K562 (cell line): ENCODE data around the gene SLC17A8. TPM values are rescaled to one million over a fixed set of nuclear protein-coding genes. Genes with fewer than 3 reads are reported as not detected.

ENCODE experiments used
- ATAC-seq: fragments of 200-7000 bp; cut with Tn5 transposase; 3 replicates; pipeline ENCODE4 v1.9.1; 2020; ENCODE audit warnings: moderate library complexity
- BruUV-seq: library from RNA; stranded (reverse); fragments of 400-500 nt; replicated peaks from 2 replicates; lab custom pipeline; 2021; lab: Mats Ljungman, UMichigan
- CTCF ChIA-PET: fragments of 300-600 bp; formaldehyde crosslinking; extraction: SDS; loops from one replicate; lab custom pipeline; 2021; ENCODE audit warnings: low intra/inter-chr PET ratio; lab: Yijun Ruan, JAX
- POLR2A ChIA-PET: fragments of 300-600, 350-650 bp; sonication (Branson Sonifier 250); formaldehyde crosslinking; extraction: SDS; loops from one replicate; lab custom pipeline; 2021; ENCODE audit warnings: antibody characterized with exemption, inconsistent platforms; lab: Yijun Ruan, JAX
- DNase-seq, 4 experiments: peaks; one replicate each; pipeline versions ENCODE4 v3.0.0 to v3.0.0-alpha.2; 2011 to 2018; ENCODE audit warnings: low spot score in 3 of 4, mixed read lengths in 3 of 4; ENCODE audit errors: extremely low read depth in 1 of 4
- FAIRE-seq: peaks from 2 replicates; lab custom pipeline; 2011; peaks lifted over from hg19 to GRCh38; lab: Jason Lieb, UNC
- H2AFZ ChIP-seq: 2 replicates; pipeline ENCODE4 v1.6.0; 2011; ENCODE audit warnings: low read depth, low read length, control low read depth, inconsistent platforms
- H3K27ac ChIP-seq: fragments of 200-600 bp; 3 replicates; pipeline ENCODE4 v1.8.0; 2011; ENCODE audit warnings: low read depth, mild to moderate bottlenecking, control low read depth, inconsistent platforms, low read length, moderate library complexity, mixed read lengths; ENCODE audit errors: extremely low read depth
- H3K27me3 ChIP-seq, 2 experiments: fragments of 300-600 bp in 1 of 2; 2 replicates in 1 of 2; 3 replicates in 1 of 2; pipeline versions ENCODE4 v1.6.0 to v1.8.0; 2011; ENCODE audit warnings: inconsistent platforms in 2 of 2, low read length in 2 of 2, mild to moderate bottlenecking in 1 of 2, mixed read lengths in 1 of 2, moderate library complexity in 1 of 2; ENCODE audit not compliant: control insufficient read depth in 2 of 2, insufficient read depth in 2 of 2
- H3K36me3 ChIP-seq: fragments of 300-600 bp; 3 replicates; pipeline ENCODE4 v1.8.0; 2011; ENCODE audit warnings: mild to moderate bottlenecking, low read length, inconsistent platforms; ENCODE audit not compliant: control insufficient read depth, insufficient read depth
- H3K4me1 ChIP-seq, 2 experiments: fragments of 200-600 bp in 1 of 2; replicated peaks in 1 of 2; 2 replicates in 1 of 2; 3 replicates in 1 of 2; pipeline versions ENCODE4 v1.5.1 to v1.8.0; 2011; ENCODE audit warnings: inconsistent platforms in 2 of 2, low read length in 2 of 2, mild to moderate bottlenecking in 1 of 2, mixed read lengths in 1 of 2, moderate library complexity in 1 of 2; ENCODE audit not compliant: control insufficient read depth in 2 of 2, insufficient read depth in 2 of 2
- H3K4me2 ChIP-seq: 2 replicates; pipeline ENCODE4 v1.6.1; 2011; ENCODE audit warnings: low read length, control low read depth, inconsistent platforms, mixed read lengths; ENCODE audit not compliant: insufficient read depth
- H3K4me3 ChIP-seq: fragments of 200-600 bp; sonication (generic), shearing (Covaris generic); 2 replicates; pipeline ENCODE4 v1.5.1; 2016; ENCODE audit warnings: control low read depth, inconsistent platforms
- H3K79me2 ChIP-seq: fragments of 200-600 bp; 3 replicates; pipeline ENCODE4 v1.8.0; 2011; ENCODE audit warnings: low read length, inconsistent platforms; ENCODE audit not compliant: control insufficient read depth, insufficient read depth
- H3K9ac ChIP-seq, 2 experiments: 2 replicates each; pipeline versions ENCODE4 v1.6.0 to v1.6.1; 2011; ENCODE audit warnings: low read depth in 2 of 2, low read length in 2 of 2, control low read depth in 1 of 2, inconsistent platforms in 1 of 2, mild to moderate bottlenecking in 1 of 2, mixed read lengths in 1 of 2; ENCODE audit not compliant: insufficient read depth in 1 of 2
- H3K9me1 ChIP-seq: one replicate; pipeline ENCODE4 v1.6.0; 2011; ENCODE audit warnings: inconsistent platforms, mild to moderate bottlenecking, low read length, moderate library complexity; ENCODE audit not compliant: control insufficient read depth, insufficient read depth
- H3K9me3 ChIP-seq: replicated peaks from 2 replicates; pipeline ENCODE4 v1.5.1; 2011; ENCODE audit warnings: low read depth, low read length, inconsistent platforms; ENCODE audit not compliant: control insufficient read depth, insufficient read depth
- H4K20me1 ChIP-seq: replicated peaks from 2 replicates; pipeline ENCODE4 v1.6.1; 2011; ENCODE audit warnings: low read length, inconsistent platforms, mixed read lengths; ENCODE audit not compliant: control insufficient read depth, insufficient read depth
- BRF1 ChIP-seq: IDR thresholded peaks from 3 replicates; pipeline ENCODE4 v1.6.1; 2011; ENCODE audit warnings: borderline replicate concordance, mild to moderate bottlenecking; ENCODE audit not compliant: insufficient read length; ENCODE audit errors: extremely low read depth
- GTF2F1 ChIP-seq: IDR thresholded peaks from 2 replicates; pipeline ENCODE4 v1.6.1; 2011; ENCODE audit warnings: low read depth, low read length, improper control_type of control experiment
- ILK ChIP-seq: fragments of 450-650 bp; IDR thresholded peaks from 2 replicates; pipeline ENCODE4 v1.6.1; 2016; ENCODE audit warnings: missing genetic modification characterization, low read depth, mild to moderate bottlenecking, missing compliant biosample characterization, moderate library complexity, borderline replicate concordance
- KLF10 ChIP-seq: fragments of 250-450 bp; sonication (Bioruptor Pico); IDR thresholded peaks from 2 replicates; pipeline ENCODE4 v1.6.1; 2021; ENCODE audit warnings: matching md5 sums
- KLF6 ChIP-seq: fragments of 250-450 bp; sonication (Bioruptor Pico); IDR thresholded peaks from 2 replicates; pipeline ENCODE4 v1.4.0; 2020; ENCODE audit warnings: mild to moderate bottlenecking, moderate library complexity, borderline replicate concordance
- MAZ ChIP-seq, 2 experiments: fragments of 450-650 bp in 1 of 2; sonication (generic) in 1 of 2; formaldehyde crosslinking; IDR thresholded peaks in 1 of 2; conservative IDR thresholded peaks in 1 of 2; 2 replicates each; pipeline versions ENCODE4 v1.4.0 to v1.5.0; 2020; ENCODE audit warnings: mild to moderate bottlenecking in 1 of 2, missing genetic modification reagents in 1 of 2
- NR2C2 ChIP-seq, 2 experiments: fragments of 200-800 bp in 1 of 2; sonication (Bioruptor generic) in 1 of 2; sonication (generic) in 1 of 2; formaldehyde crosslinking in 1 of 2; IDR thresholded peaks; 2 replicates each; pipeline versions ENCODE4 v1.6.1 to v1.8.0; 2016 to 2022; ENCODE audit warnings: mild to moderate bottlenecking in 1 of 2, missing compliant biosample characterization in 1 of 2, missing genetic modification characterization in 1 of 2, missing genetic modification reagents in 1 of 2
- PKNOX1 ChIP-seq: fragments of 450-650 bp; IDR thresholded peaks from 2 replicates; pipeline ENCODE4 v1.6.1; 2016
- POLR2AphosphoS5 ChIP-seq: IDR thresholded peaks from 2 replicates; pipeline ENCODE4 v1.6.1; 2011; ENCODE audit warnings: mild to moderate bottlenecking, low read depth, low read length, moderate library complexity; ENCODE audit not compliant: control insufficient read depth, insufficient read depth
- SNIP1 ChIP-seq: fragments of 450-650 bp; IDR thresholded peaks from 2 replicates; pipeline ENCODE4 v1.7.1; 2017; ENCODE audit warnings: low read depth, mild to moderate bottlenecking
- ZC3H8 ChIP-seq: fragments of 450-650 bp; IDR thresholded peaks from 2 replicates; pipeline ENCODE4 v1.6.1; 2017
- ZNF239 ChIP-seq: fragments of 250-450 bp; sonication (Bioruptor Pico); IDR thresholded peaks from 2 replicates; pipeline ENCODE4 v1.4.0; 2020; ENCODE audit warnings: mild to moderate bottlenecking
- ZNF408 ChIP-seq: fragments of 250-450 bp; sonication (Bioruptor Pico); IDR thresholded peaks from 2 replicates; pipeline ENCODE4 v1.4.0; 2020; ENCODE audit warnings: low read depth, mild to moderate bottlenecking, moderate library complexity
- ZNF589 ChIP-seq: fragments of 200-800 bp; sonication (Bioruptor generic); IDR thresholded peaks from 2 replicates; pipeline ENCODE4 v1.6.1; 2016; ENCODE audit warnings: low read depth, missing genetic modification characterization, missing compliant biosample characterization
- ZZZ3 ChIP-seq: fragments of 450-650 bp; IDR thresholded peaks from 2 replicates; pipeline ENCODE4 v1.6.1; 2016; ENCODE audit warnings: antibody characterized with exemption, mild to moderate bottlenecking, moderate library complexity
- WGBS: fragments of 100-300 bp; shearing (Covaris generic); methylation state at CpG from one replicate; pipeline ENCODE4 v1.1.6; 2016; ENCODE audit warnings: low coverage, mixed read lengths; ENCODE audit not compliant: insufficient coverage; ENCODE audit errors: missing lambda C conversion rate; 5-methylcytosine and 5-hydroxymethylcytosine counted together
- in situ Hi-C: fragments of 300-500 bp; cut with MboI; formaldehyde crosslinking; loops from 4 replicates; pipeline ENCODE4 v1.15.0; 2018; ENCODE audit warnings: inconsistent platforms, mixed read lengths
- intact Hi-C: fragments of 100-400 bp; cut with micrococcal nuclease; formaldehyde crosslinking; loops from 2 replicates; pipeline ENCODE4 v1.14.2; 2022
- polyA plus RNA-seq, 8 experiments: library from polyadenylated mRNA; depleted of rRNA in 4 of 8; stranded (reverse) in 5 of 8; unstranded in 3 of 8; fragments of >200 nt; fragmentation: Nextera tagmentation in 2 of 8; fragmentation: Illumina TruSeq in 1 of 8; extraction: Ambion mirVana in 2 of 8; extraction: Trizol in 1 of 8; gene quantifications; 2 replicates each; pipeline versions ENCODE4 v1.2.1 to v1.2.3, GENCODE V29; 2011 to 2014; ENCODE audit warnings: inconsistent platforms in 1 of 8, missing spikeins in 1 of 8
- total RNA-seq, 7 experiments: library from RNA; depleted of rRNA in 6 of 7; stranded (reverse); fragments of >200 nt in 6 of 7; fragmentation: Illumina TruSeq in 2 of 7; extraction: Trizol in 2 of 7; gene quantifications; 2 replicates each; pipeline versions ENCODE4 v1.2.1 to v1.2.3, GENCODE V29; 2011 to 2021; ENCODE audit warnings: low replicate concordance in 1 of 7
- TF ChIP-seq, protein P1 (sequence below), 3 experiments: IDR thresholded peaks in 2 of 3; conservative IDR thresholded peaks in 1 of 3; 2 replicates each; pipeline ENCODE4 v1.5.1; 2011 to 2012; ENCODE audit warnings: low read length in 3 of 3, mild to moderate bottlenecking in 3 of 3, control low read depth in 2 of 3, improper control_type of control experiment in 1 of 3, inconsistent platforms in 1 of 3, low read depth in 1 of 3, mixed read lengths in 1 of 3, moderate library complexity in 1 of 3; ENCODE audit not compliant: insufficient read depth in 2 of 3
- TF ChIP-seq, protein P2 (sequence below): sonication (generic); formaldehyde crosslinking; IDR thresholded peaks from 2 replicates; pipeline ENCODE4 v1.8.0; 2023; ENCODE audit warnings: mild to moderate bottlenecking, missing genetic modification reagents

SLC17A8 gene
- total and polyA plus RNA-seq, 9 of the 15 experiments (the other 6 are each of a cell fraction or from before 2014, with no cell fraction given), result 0.03 TPM; not detected in 8

DNA sequence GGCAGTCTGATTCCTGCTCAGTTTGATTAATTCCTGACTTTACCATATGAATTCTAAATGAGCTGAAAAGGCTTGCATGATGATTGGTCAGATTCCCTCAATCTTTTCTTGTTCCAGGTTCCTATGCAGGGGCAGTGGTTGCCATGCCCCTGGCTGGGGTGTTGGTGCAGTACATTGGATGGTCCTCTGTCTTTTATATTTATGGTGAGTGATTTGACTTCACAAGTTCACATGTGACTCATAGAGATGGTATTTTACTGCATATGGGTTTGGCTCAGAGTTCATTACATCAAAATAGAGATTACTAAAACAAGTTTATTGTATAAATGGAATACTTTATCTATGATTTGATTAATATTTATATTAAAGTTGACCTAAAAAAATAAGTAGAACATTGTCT is 44.8 kb downstream of the SLC17A8 start (continued):
- no peak for TF ChIP-seq MAZ (CRISPR knock-in tag; conservative IDR thresholded peaks at IDR 0.05 in 1 of 2, IDR thresholded peaks at IDR 0.05 in 1 of 2)

GRCh38 chr12:100402763-100403162 is 45.9 kb downstream of the SLC17A8 start:
- BruUV-seq, result no TSS peak
- in situ Hi-C loops, result no loop called here
- Histone ChIP-seq H2AFZ (no peak overlapping the region), H3K9me1 (no peaks in the 10 kb centered on the region), H3K4me2 (no peak overlapping the region), H3K9ac (no peak overlapping the region), H3K27me3 (peaks cover 2 to 4% of the 10 kb centered on the region in 2 experiments; a peak in 2 of 5 replicates), H3K9me3 (no peaks in the 10 kb centered on the region), H3K27ac (no peak overlapping the region), H3K4me3 (no peak overlapping the region), H3K4me1 (no peaks in the 10 kb centered on the region), H3K79me2 (no peaks in the 10 kb centered on the region), H4K20me1 (no peaks in the 10 kb centered on the region), H3K36me3 (no peaks in the 10 kb centered on the region)
- 0% methylated on average over 2 of the region's 2 CpGs for WGBS
- CTCF ChIA-PET, result no interaction called here
- ATAC-seq (no peak), FAIRE-seq (no peak), DNase-seq (no peak)
- intact Hi-C loops, result no loop called here
- POLR2A ChIA-PET, result no interaction called here
- TF ChIP-seq PKNOX1, result no peak
- TF ChIP-seq, protein P1, sequence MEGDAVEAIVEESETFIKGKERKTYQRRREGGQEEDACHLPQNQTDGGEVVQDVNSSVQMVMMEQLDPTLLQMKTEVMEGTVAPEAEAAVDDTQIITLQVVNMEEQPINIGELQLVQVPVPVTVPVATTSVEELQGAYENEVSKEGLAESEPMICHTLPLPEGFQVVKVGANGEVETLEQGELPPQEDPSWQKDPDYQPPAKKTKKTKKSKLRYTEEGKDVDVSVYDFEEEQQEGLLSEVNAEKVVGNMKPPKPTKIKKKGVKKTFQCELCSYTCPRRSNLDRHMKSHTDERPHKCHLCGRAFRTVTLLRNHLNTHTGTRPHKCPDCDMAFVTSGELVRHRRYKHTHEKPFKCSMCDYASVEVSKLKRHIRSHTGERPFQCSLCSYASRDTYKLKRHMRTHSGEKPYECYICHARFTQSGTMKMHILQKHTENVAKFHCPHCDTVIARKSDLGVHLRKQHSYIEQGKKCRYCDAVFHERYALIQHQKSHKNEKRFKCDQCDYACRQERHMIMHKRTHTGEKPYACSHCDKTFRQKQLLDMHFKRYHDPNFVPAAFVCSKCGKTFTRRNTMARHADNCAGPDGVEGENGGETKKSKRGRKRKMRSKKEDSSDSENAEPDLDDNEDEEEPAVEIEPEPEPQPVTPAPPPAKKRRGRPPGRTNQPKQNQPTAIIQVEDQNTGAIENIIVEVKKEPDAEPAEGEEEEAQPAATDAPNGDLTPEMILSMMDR (IDR thresholded peaks at IDR 0.05 in 2 of 3, conservative IDR thresholded peaks at IDR 0.05 in 1 of 3; ENCODE audit: insufficient read depth in 2 of 3, low read depth in 1 of 3, low read length in 3 of 3), result no peak
- no peak for TF ChIP-seq ZNF408
- TF ChIP-seq SNIP1, result no peak
- TF ChIP-seq NR2C2 (CRISPR knock-in tag; IDR thresholded peaks at IDR 0.05), result no peak
- TF ChIP-seq NR2C2 (tag; IDR thresholded peaks at IDR 0.05), result no peak
- TF ChIP-seq ILK (tag), result no peak
- no peak for TF ChIP-seq GTF2F1
- TF ChIP-seq KLF6 (CRISPR knock-in tag), result no peak
- TF ChIP-seq ZNF589, result no peak
- TF ChIP-seq KLF10, result no peak
- TF ChIP-seq, protein P2, sequence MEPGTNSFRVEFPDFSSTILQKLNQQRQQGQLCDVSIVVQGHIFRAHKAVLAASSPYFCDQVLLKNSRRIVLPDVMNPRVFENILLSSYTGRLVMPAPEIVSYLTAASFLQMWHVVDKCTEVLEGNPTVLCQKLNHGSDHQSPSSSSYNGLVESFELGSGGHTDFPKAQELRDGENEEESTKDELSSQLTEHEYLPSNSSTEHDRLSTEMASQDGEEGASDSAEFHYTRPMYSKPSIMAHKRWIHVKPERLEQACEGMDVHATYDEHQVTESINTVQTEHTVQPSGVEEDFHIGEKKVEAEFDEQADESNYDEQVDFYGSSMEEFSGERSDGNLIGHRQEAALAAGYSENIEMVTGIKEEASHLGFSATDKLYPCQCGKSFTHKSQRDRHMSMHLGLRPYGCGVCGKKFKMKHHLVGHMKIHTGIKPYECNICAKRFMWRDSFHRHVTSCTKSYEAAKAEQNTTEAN (CRISPR knock-in tag), result no peak
- no peak for TF ChIP-seq BRF1
- no peak for TF ChIP-seq POLR2AphosphoS5
- TF ChIP-seq ZZZ3, result no peak
- TF ChIP-seq ZNF239, result no peak
- no peak for TF ChIP-seq ZC3H8
